T-helper 2 cell treated with Interferon-gamma antibody and Interleukin-4, amounts not matched to agents 5 μg/mL and 100 μg/mL, for 36 hours (primary cell): ENCODE results near the gene CYP24A1.

ENCODE experiments used
- DNase-seq: peaks from one replicate; pipeline ENCODE4 v3.0.0; 2021; ENCODE audit warnings: low spot score
- H3K27ac Mint-ChIP-seq: one replicate; pipeline ENCODE4 v1.8.0; 2021; ENCODE audit warnings: mild to moderate bottlenecking, mixed read lengths
- H3K27me3 Mint-ChIP-seq: one replicate; pipeline ENCODE4 v1.8.0; 2021; ENCODE audit warnings: low read depth, mixed read lengths
- H3K36me3 Mint-ChIP-seq: one replicate; pipeline ENCODE4 v1.8.0; 2021; ENCODE audit warnings: low read depth, mixed read lengths
- H3K4me1 Mint-ChIP-seq: one replicate; pipeline ENCODE4 v1.8.0; 2021; ENCODE audit warnings: low read depth, mixed read lengths
- H3K4me3 Mint-ChIP-seq: one replicate; pipeline ENCODE4 v1.8.0; 2022; ENCODE audit warnings: mild to moderate bottlenecking, moderate library complexity, mixed read lengths
- H3K9me3 Mint-ChIP-seq: one replicate; pipeline ENCODE4 v1.8.0; 2021; ENCODE audit warnings: mixed read lengths

CYP24A1 gene

DNA sequence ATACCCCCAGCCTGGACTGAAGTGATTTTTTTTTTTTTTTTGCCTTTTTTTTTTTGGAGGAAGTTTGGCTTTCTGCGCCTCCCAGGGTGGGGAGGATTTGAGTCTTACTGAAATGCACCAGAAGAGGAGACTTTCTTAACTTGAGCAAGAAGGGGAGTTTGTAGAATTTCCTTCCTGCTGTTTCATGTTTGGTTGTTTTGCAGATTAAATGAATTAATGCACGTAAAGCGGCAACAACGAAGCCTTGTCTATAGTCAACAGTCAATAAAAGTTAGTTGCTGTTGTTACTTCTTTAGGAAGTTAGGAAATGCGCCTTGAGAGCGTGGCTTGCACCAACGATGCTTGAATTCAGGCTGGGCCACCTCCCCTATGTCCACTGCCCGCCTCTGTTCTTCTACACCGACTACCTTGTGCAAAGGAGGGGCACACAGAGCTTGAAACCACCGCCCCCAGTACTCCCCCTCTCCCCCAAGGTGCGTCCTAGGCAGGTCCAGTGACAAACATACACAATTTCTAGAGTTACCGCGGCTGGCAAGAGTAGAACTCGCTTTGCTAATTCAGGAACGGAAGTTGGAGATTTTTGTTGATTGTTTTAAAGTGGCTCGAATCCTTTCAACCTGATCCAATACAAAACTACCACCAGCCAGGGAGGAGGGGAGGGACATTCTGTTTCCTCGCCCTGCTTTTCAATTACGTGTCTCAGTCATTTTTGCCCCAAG is 830 bp upstream of the CYP24A1 start:
- Mint-ChIP-seq H3K27me3 (peaks cover 71% of the 10 kb centered on the region), H3K9me3 (no peaks in the 10 kb centered on the region), H3K36me3 (no peaks in the 10 kb centered on the region), H3K27ac (no peak overlapping the region), H3K4me1 (peaks cover 12% of the 10 kb centered on the region), H3K4me3 (peak overlapping the region; percentile 1)
- DNase-seq, result no peak

DNA sequence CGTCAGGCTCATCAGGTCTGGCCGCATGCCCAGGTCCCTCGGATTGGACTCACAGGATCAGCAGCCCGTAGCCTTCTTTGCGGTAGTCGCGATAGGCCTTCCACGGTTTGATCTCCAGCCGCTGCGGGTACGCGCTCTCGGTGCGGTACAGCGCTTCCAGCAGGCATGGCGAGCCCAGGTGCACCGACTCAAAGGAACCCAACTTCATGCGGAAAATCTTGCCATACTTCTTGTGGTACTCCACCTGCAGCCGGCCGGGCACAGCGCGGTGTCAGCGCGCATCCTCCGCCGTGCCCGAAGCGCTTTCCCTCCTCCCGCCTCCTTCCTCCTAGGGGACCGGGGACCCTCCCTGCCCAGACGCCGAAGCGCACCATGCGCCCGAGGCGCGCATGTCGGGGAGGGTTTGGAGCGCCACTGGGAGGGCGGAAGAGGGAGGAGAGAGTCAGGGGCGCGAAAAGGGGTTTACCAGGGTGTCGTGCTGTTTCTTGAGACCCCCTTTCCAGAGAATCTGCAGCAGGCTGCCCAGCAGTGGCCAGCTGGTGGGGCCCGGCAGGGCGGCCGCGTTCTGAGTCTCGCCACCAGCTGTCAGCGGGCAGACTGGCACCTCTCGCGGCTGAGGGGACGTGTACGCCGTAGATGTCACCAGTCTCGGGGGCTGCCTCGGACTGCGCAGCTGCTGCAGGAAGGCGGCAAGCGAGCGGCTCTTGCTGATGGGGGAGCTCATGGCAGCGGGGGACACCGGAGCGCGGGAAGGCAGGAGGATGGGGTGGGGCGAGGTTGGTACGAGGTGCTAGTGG is 732 bp downstream of the CYP24A1 start:
- peak overlapping the region; percentile 43 for H3K4me3 Mint-ChIP-seq
- DNase-seq, result no peak
- no peaks in the 10 kb centered on the region for H3K36me3 Mint-ChIP-seq

DNA sequence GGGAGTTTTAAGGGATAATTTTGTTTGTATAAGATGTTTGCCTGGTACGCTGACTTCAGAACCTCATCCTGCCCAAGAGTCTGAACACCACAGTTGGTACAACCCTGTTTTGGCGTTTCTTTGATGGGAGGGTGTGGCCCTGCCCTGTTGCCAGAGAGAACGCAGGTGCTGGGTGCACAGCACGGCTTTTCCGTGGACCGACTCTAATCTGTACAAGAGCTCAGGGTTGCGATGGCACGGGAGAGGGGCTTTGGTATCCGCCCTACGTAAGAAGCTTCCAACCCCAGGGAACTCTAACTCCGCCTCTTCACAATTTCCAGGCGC is 1.3 kb downstream of the CYP24A1 start:
- Mint-ChIP-seq H3K9me3 (no peaks in the 10 kb centered on the region), H3K36me3 (no peaks in the 10 kb centered on the region), H3K27me3 (peaks cover 78% of the 10 kb centered on the region), H3K27ac (no peak overlapping the region), H3K4me3 (no peak overlapping the region), H3K4me1 (peaks cover 12% of the 10 kb centered on the region)
- no peak for DNase-seq

More for the DNA sequence above, 732 bp downstream of the CYP24A1 start:
- H3K27ac Mint-ChIP-seq, result no peak overlapping the region
- H3K4me1 Mint-ChIP-seq, result peaks cover 12% of the 10 kb centered on the region
- H3K9me3 Mint-ChIP-seq, result no peaks in the 10 kb centered on the region
- peaks cover 77% of the 10 kb centered on the region for H3K27me3 Mint-ChIP-seq

DNA sequence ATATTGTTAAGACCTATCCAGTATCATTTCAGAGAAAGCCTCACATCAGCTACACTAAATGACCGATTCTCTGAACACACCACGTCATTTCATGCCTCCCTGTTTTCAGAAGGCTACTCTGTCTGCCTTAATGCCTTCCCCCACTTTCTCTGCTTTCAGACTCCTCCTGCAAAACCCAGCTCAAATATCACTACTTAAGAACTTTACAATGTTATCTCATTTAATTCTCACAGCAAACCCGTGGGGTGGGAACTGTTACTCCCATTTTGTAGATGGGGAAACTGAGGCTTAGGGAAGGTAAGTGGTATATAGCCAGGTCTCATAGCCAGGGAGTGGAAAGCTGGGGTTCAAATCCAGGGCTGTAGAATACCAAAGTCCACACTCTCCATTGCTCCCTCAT is 2.8 kb downstream of the CYP24A1 start:
- H3K9me3 Mint-ChIP-seq, result no peaks in the 10 kb centered on the region

DNA sequence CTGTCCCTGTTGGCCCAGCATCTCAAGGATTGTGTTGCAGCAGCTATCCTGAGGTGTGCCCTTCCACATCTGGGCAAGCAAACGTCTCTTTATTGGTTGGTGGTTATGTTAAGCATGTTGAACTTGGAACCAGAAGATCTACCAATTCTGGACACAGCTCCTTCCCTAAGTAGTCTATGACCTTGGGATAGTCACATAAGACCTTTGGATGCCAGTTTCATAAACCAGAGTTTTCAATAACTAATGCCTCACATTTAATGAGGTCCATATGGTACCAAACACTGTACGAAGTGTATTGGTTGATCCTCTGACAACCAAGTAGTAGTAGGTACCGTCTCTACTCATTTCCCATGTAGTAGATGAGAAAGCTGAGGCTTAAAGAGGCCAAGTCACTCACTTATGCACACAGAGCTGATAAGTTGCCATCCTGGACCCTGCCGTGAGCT is 3.7 kb downstream of the CYP24A1 start:
- DNase-seq, result no peak
- H3K27ac Mint-ChIP-seq, result no peak overlapping the region

More for the DNA sequence above, 2.8 kb downstream of the CYP24A1 start:
- no peak overlapping the region for H3K4me3 Mint-ChIP-seq
- no peak for DNase-seq
- H3K36me3 Mint-ChIP-seq, result no peaks in the 10 kb centered on the region
- peaks cover 12% of the 10 kb centered on the region for H3K4me1 Mint-ChIP-seq
- no peak overlapping the region for H3K27ac Mint-ChIP-seq
- peaks cover 75% of the 10 kb centered on the region for H3K27me3 Mint-ChIP-seq

DNA sequence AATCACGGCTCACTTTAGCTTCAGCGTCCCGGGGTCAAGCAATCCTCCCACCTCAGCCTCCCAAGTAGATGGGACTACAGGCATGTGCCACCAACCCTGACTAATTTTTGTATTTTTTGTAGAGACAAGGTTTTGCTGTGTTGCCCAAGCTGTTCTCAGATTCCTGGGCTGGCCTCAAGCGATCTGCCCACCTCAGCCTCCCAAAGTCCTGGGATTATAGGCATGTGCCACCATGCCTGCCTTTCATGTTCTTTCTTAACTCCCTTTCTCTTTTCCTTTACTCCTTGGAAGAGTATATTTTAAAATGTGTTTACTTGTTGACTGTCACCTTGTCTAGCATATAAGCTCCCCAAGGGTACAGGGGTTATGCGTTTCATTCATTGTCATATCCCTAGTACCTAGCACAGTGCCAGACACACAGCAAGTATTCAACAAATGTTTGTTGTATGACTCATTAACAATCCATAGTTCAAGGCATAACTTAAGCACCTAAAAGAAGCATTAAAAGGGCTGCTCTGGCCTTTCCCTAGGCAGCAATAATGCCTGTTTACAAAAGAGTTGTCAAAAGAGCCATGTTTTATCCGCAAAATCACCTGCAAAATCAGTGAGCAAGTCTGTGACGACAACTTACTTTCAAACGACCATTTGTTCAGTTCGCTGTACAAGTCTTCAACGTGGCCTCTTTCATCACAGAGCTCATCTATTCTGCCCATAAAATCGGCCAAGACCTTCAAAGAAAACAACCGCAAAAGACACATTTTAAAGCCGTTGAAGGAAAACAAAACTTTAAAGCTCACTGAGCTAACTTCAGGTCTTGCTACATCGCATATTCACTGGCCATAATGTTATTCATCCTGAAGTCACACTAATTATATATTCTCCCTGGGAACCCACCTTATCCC is 4.6 kb downstream of the CYP24A1 start:
- Mint-ChIP-seq H3K27ac (no peak overlapping the region), H3K27me3 (peaks cover 62% of the 10 kb centered on the region), H3K4me1 (peaks cover 5% of the 10 kb centered on the region), H3K4me3 (no peak overlapping the region), H3K36me3 (no peaks in the 10 kb centered on the region), H3K9me3 (no peaks in the 10 kb centered on the region)
- no peak for DNase-seq

More for the DNA sequence above, 3.7 kb downstream of the CYP24A1 start:
- Mint-ChIP-seq H3K27me3 (peaks cover 70% of the 10 kb centered on the region), H3K4me3 (no peak overlapping the region), H3K4me1 (peaks cover 12% of the 10 kb centered on the region), H3K36me3 (no peaks in the 10 kb centered on the region), H3K9me3 (no peaks in the 10 kb centered on the region)

DNA sequence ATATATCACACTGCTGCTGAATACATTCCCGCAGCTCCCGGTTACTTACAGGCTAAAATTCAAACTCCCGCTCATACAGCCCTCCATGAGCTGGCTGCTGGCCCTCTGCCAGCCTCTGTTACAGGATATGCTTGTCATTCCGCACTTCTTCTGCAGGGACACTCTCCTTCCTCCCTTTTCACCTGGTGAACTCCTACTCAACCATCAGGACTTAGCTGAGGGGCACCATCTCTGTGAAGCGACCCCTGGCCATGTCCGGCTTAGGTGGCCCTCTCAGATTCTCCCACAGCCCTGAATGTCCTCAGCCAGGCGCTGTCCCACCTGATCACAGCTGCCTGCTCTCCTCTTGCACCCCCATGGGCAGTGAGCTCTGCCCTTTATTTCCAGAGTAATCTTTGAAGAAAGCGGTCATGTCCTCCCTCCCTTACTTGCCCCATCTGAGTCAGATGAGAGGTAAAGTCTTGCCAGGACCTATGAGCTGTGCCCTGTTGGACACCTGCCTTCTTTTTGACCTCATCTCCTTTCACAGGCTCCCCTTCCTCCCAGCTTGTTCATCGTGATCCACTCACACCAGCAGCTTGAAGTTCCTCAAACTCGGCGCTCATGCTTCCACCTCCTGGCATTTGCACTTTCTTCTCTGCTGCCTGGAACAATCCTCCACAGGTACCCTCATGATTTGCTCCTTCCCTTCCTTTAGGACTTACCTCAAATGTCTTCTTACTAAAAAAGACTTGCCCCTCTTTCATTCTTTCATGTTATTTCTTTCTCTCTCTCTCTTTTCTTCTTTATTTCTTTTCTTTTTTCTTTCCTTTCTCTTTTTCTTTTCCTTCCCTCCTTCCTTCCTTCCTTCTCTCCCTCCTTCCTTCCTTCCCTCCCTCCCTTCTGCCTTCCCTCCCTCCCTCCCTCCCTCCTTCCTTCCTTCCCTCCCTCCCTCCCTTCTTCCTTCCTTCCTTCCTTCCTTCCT is 5.6 kb downstream of the CYP24A1 start:
- Mint-ChIP-seq H3K27me3 (peaks cover 54% of the 10 kb centered on the region), H3K27ac (no peak overlapping the region), H3K4me1 (no peaks in the 10 kb centered on the region), H3K4me3 (no peak overlapping the region), H3K36me3 (no peaks in the 10 kb centered on the region), H3K9me3 (no peaks in the 10 kb centered on the region)
- DNase-seq, result no peak

DNA sequence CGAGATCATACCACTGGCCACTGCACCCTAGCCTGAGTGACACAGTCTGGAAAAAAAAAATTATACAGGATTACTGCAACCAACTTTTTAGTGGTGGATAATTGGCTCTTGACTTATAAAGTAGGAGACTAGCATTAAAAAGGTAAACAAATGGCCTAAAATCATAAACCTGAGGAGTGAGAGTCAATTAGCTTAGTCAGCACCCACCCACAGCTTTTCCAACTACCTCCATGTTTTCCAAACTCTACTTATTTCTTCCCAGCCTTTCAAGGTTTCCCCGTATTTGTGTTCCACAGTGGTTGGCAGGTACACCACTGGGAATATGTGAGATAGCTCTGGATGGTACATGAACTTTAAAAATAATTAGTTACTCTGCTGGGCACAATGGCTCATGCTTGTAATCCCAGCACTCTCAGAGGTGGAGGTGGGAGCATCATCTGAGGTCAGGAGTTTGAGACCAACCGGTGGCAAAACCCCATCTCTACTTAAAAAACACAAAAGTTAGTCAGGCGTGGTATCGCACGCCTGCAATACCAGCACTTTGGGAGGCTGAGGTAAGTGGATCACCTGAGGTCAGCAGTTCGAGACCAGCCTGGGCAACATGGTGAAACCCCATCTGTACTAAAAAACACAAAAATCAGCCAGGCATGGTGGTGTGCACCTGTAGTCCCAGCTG is 6.7 kb downstream of the CYP24A1 start:
- H3K4me3 Mint-ChIP-seq, result no peak overlapping the region
- H3K27me3 Mint-ChIP-seq, result peaks cover 51% of the 10 kb centered on the region
- DNase-seq, result no peak
- no peaks in the 10 kb centered on the region for H3K36me3 Mint-ChIP-seq
- H3K27ac Mint-ChIP-seq, result no peak overlapping the region
- H3K9me3 Mint-ChIP-seq, result no peaks in the 10 kb centered on the region
- H3K4me1 Mint-ChIP-seq, result no peaks in the 10 kb centered on the region

DNA sequence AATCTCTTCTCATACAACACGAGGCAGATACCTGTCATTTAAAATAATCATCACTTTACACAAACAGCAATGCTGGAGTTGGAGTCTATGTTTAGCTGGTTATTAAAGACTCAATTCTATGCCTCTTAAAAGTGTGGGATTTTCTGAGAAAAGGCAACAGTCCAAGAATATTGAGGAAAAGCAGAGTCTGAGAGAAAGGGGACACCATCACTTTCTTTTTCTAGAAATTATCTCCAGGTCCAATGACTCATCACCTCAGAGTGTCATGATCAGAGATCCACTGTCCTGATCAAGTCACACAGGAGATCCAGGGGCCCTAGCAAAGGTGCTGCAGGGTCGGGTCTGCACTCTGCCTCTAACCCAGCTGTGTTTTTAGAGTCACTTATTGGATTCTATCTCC is 8.0 kb downstream of the CYP24A1 start:
- no peak for DNase-seq
- no peaks in the 10 kb centered on the region for H3K4me1 Mint-ChIP-seq
- no peaks in the 10 kb centered on the region for H3K9me3 Mint-ChIP-seq
- no peak overlapping the region for H3K4me3 Mint-ChIP-seq
- no peaks in the 10 kb centered on the region for H3K36me3 Mint-ChIP-seq
- peaks cover 42% of the 10 kb centered on the region for H3K27me3 Mint-ChIP-seq
- H3K27ac Mint-ChIP-seq, result no peak overlapping the region

DNA sequence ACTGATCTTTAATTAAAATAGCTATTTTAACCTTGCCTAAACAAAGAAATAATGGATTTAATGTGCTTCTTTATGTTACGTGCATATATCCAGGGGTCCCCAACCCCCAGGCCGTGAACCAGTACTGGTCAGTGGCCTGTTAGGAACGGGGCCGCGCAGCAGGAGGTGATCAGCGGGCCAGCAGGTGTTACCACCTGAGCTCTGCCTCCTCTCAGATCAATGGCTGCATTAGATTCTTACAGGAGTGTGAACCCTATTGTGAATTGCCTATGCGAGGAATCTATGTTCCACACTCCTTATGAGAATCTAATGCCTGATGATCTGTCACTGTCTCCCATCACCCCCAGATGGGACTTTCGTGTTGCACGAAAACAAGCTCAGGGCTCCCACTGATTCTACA is 8.8 kb downstream of the CYP24A1 start:
- Mint-ChIP-seq H3K4me3 (no peak overlapping the region), H3K4me1 (no peaks in the 10 kb centered on the region), H3K27ac (no peak overlapping the region), H3K9me3 (no peaks in the 10 kb centered on the region), H3K36me3 (no peaks in the 10 kb centered on the region), H3K27me3 (peaks cover 36% of the 10 kb centered on the region)
- DNase-seq, result no peak

DNA sequence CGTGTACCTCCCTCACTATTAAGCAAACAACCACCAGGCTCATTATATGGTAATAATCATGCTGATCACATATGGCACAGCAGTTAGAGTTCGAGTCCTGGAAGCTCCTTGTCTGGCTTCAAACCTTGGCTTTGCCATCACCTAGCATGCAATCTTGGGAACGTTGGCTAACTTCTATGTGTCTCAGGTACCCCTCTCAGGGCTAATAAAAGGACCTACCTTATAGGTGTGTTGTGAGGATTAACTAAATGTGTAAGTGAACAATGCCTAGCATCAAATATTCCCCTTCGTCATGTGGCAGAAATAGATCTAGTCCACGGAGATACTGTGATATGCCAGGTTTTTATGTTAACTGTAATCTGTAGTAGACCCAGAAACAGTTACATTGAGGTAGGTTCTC is 10.4 kb downstream of the CYP24A1 start:
- no peaks in the 10 kb centered on the region for H3K4me1 Mint-ChIP-seq
- peaks cover 22% of the 10 kb centered on the region for H3K27me3 Mint-ChIP-seq
- DNase-seq, result no peak
- no peak overlapping the region for H3K4me3 Mint-ChIP-seq
- no peak overlapping the region for H3K27ac Mint-ChIP-seq
- no peaks in the 10 kb centered on the region for H3K36me3 Mint-ChIP-seq
- H3K9me3 Mint-ChIP-seq, result no peaks in the 10 kb centered on the region

DNA sequence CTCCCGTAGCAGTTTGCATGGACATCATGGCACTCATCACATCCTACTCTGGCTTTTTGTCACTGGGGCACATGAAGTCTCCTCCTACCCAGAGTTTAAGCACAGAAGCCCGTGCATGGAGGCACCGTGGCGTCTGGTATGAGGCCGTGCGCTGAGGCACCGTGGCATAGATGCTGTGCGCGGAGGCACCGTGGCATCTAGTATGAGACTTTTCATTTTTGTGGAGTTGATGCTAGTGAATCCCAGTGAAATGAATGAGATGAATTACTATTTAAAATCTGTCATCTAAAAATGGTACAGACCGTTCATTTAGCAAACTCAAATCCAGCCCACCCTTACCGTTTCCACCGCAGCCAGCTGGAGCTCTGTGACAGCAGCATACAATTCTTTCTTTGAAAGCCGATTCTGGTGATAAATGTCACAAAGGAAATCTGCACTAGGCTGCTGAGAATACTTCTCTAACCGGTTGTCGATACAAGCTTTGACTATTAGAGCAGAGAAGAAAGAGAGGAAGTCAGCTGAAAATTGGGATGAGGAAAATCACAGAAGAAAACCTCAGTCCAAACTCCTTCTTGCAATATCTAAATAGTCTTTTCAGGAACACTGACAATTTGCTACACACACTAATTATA is 11.3 kb downstream of the CYP24A1 start:
- no peak overlapping the region for H3K4me3 Mint-ChIP-seq
- no peaks in the 10 kb centered on the region for H3K4me1 Mint-ChIP-seq
- peaks cover 15% of the 10 kb centered on the region for H3K27me3 Mint-ChIP-seq
- no peak for DNase-seq
- H3K27ac Mint-ChIP-seq, result no peak overlapping the region
- H3K36me3 Mint-ChIP-seq, result no peaks in the 10 kb centered on the region
- no peaks in the 10 kb centered on the region for H3K9me3 Mint-ChIP-seq
